NCI-H1930 (cell line): ENCODE results near the gene CCT5.
A peak's percentile ranks its signal among the peaks of the same experiment; 100 is the strongest.
"Not testable (repeated sequence)": the region's sequence is repeated elsewhere in the genome, so short reads cannot be mapped to it uniquely, and the experiment has no call there.

Source experiments
- DNase-seq, 2 experiments: peaks; one replicate each; lab custom pipeline; 2025; lab: John Stamatoyannopoulos, UW

CCT5 gene

DNA sequence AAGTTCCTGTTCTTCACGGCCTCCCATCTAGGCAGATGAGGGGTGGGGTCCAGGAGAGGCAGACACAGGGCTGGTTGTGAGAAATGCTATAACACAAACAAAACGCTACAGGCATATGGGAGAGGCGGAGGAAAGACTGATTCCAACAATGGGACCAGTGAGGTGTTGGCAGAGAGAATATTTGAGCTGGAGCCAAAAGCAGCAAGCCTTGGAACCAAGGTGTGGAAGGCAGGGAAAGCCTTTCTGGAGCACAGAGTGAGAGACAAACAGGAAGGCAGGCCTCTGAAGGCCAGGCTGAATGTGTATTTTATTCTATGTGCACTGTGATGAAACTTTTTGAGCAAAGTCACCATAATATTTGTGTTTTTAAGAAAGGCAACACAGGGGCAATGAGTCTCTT is 3.3 kb upstream of the CCT5 start:
- no peak for DNase-seq

DNA sequence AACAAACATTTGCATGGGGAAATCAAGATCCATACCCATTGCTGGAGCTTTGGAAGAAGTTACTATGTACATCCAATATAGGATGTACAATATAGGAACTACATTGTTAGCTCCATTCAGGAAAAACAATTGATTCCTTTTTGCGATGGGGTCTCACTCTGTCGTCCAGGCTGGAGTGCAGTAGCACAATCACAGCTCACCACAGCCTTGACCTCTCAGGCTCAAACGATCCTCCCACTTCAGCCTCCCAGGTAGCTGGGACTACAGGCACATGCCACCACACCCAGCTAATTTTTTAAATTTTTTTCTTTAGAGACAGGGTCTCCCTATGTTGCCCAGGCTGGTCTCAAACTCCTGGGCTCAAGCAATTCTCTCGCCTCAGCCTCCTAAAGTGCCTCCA is 2.9 kb upstream of the CCT5 start:
- DNase-seq, result not testable (repeated sequence)

DNA sequence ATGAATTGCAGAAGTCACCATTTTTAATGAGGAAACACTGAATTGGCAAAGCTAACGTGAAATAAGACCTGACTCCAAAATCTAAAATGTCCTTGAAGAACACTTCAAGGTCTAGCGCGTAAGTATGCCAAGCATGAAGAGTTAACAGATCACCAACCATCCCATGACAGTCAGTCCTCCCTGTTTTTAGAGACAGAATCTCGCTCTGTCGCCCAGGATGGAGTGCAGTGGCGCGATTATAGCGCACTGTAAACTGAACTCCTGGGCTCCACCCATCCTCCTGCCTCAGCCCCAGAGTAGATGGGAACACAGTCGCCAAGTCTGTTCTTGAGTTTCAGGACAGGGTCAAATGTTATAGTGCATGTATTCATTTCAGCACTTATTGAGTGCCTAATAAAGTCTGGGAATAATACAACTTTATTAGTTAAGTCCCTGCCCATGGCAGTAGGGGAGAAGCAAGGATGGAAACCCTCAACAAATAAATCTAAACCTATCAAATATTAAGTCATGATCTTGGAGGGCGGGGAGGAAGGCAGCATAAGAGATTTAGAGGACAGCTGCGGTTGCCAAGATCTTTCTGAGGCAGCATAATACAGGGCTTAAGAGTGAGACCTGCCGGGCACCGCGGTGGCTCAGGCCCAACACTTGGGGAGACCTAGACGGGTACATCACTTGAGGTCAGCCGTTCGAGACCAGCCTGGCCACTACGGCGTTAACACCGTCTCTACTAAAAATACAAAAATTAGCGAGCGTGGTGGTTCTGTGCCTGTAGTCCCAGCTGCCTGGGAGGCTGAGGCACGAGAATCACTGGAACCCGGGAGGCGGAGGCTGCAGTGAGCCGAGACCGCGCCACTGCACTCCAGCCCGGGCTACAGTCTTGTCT is 1.5 kb upstream of the CCT5 start:
- DNase-seq, result no peak

DNA sequence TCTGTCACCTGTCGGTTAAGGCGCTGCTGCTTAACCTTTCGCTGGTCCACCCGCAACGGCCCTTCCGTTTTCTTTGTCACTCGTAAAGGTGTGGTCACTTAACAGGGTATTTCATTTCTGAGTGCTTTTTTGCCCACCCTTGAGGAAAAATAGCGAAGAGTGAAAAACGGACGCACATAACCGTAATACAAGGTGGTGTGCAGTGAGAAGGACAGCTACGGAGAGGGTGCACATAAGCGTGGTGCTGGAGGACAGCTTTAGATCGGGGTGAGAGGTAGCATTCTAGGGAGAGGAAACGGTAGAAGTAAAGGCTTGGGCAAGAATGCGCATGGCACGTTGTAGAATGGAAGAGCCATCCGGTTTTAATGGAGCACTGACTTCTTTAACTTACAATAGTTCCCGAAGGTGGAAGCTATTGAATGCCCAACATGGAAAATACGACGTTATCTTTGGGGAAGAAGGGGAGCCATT is 761 bp downstream of the CCT5 start:
- DNase-seq, result peak in 1 of 2 experiments; percentile 53

DNA sequence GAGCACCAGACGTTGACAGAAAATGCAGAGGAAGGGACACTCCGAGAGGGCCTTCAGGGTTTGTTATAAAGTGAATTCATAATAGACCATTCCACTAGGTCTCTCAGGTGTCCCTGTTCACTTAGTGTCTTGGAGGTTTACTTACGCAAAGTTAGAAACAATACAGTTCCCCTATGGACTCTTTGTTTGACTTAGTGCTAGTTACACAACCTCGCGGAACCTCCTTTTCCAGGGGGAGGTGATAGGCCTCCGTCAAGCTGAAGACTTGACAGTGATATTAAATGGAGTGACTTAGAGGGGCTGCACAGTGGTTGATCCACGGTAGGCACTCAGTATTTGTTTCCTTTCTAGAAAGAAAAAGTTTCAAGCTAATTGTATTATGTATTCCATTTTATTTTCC is 1.3 kb downstream of the CCT5 start:
- no peak for DNase-seq

DNA sequence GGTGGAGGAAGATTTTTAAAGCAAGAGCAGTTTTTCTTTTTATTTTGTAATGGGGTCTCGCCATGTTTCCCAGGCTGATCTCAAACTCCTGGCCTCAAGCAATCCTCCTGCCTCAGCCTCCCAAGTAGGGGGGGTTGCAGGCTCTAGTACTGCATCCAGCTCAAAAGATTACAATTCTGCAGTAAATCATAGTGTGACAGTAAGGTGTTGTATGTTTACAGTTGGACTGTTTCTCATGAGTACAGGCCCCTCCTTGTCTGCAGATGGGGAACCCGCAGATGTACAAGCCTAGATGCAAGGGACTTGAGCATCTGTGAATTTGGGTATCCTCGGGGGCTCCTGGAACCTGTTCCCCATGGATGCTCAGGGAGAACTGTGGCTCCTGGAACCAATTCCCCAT is 3.3 kb downstream of the CCT5 start:
- no peak for DNase-seq

DNA sequence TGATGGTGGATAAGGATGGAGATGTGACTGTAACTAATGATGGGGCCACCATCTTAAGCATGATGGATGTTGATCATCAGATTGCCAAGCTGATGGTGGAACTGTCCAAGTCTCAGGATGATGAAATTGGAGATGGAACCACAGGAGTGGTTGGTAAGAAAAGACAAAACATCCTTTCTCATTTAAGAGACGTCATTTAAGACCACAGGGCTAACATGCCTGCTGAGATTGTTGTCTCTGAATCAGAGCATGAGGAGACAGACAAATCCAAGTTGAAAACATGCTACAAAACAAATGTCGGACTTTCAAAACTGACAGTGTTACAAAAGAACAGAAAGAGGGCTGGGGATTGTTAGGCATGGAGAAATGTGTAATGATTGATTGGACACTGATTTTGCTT is 4.6 kb downstream of the CCT5 start:
- no peak for DNase-seq

DNA sequence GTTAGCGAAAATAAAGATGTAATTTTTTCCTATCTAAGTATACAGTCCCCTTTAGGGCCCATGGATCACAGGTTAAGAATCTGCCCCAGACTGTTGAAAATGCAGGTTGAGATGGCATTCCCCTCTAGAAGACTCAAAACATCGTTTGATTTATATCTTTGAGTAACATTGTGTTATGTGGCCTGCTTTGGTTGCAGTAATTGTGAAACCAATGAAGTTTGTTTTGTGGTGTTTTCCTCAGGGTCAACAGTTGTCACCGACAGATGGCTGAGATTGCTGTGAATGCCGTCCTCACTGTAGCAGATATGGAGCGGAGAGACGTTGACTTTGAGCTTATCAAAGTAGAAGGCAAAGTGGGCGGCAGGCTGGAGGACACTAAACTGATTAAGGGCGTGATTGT is 7.8 kb downstream of the CCT5 start:
- no peak for DNase-seq

DNA sequence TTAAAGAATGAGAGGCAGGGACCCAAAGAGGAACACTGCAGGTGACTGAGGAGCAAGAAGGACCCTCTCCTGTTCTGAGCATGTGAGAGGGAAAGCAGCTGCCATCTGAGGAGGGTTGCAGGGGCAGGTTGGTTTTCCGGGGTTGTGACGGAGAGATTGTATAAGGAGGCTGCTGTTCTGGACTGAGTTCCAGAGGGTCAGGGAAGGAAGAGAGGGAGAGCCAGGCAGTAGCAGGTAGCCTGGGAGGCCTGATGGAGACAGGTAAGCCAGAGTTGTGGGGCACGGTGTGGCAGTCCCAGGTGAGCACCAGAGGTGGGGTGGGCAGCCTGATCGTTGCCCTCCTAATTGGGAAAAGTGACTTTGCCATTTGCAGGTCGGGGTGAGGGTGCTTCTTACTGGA is 9.8 kb downstream of the CCT5 start:
- no peak for DNase-seq

DNA sequence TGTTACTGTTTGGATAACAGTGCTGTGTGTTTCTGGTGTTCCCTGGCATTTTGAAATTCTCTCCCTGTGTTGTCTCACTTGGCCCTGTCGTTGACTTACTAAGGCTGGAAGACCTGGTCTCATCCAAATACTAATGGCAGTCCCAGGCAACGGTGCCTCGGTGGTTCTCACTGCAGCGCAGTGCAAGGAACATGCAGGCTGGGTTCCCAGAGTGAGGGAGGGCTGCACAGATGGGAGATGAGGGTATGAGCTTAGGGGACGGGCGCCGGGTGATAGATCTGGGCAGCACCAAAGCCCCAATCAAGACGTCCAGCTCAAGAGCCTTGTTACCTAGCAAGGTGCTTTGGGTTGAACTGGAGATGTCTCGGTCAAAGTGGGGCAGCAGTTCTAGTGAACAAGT is 11.0 kb downstream of the CCT5 start:
- no peak for DNase-seq

DNA sequence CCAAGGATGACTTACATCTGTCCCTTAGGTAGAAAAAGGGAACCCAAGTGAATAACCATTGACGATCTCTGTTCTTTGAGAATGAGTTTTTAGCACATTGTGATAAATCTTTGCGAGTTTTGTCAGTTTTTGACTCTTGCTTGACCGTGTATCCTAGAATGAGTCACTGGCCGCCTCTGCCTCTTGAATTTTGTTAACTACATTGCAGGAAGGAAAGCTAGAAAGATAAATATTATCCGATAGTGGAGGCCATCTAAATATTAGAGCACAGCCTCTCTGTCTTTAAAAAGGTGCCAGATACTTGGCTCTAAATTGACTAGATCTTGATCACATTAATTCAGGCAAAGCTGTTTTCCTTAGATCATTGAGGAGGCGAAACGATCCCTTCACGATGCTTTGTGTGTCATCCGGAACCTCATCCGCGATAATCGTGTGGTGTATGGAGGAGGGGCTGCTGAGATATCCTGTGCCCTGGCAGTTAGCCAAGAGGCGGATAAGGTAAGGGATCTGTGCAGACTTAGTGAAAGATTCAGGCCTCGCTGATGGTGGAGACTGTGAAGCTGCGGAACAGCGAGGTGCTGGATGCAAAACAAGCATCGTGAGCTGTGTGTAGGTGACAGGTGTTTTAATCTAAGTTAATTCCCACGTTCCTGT is 12.2 kb downstream of the CCT5 start:
- DNase-seq, result no peak

DNA sequence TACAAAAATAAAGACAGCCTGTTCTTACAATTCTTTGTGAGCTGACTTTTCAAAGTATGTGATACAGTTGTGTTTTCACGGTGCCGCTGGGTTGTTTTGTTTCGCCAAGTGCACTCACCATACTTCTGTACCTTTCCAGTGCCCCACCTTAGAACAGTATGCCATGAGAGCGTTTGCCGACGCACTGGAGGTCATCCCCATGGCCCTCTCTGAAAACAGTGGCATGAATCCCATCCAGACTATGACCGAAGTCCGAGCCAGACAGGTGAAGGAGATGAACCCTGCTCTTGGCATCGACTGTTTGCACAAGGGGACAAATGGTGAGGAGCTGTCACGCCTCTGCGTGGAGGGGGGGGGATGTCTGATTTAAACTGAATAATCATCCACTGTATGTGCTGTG is 12.9 kb downstream of the CCT5 start:
- no peak for DNase-seq

DNA sequence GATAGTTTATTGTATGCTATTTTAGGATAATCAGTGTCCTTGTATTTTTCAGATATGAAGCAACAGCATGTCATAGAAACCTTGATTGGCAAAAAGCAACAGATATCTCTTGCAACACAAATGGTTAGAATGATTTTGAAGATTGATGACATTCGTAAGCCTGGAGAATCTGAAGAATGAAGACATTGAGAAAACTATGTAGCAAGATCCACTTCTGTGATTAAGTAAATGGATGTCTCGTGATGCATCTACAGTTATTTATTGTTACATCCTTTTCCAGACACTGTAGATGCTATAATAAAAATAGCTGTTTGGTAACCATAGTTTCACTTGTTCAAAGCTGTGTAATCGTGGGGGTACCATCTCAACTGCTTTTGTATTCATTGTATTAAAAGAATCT is 14.5 kb downstream of the CCT5 start:
- DNase-seq, result no peak

DNA sequence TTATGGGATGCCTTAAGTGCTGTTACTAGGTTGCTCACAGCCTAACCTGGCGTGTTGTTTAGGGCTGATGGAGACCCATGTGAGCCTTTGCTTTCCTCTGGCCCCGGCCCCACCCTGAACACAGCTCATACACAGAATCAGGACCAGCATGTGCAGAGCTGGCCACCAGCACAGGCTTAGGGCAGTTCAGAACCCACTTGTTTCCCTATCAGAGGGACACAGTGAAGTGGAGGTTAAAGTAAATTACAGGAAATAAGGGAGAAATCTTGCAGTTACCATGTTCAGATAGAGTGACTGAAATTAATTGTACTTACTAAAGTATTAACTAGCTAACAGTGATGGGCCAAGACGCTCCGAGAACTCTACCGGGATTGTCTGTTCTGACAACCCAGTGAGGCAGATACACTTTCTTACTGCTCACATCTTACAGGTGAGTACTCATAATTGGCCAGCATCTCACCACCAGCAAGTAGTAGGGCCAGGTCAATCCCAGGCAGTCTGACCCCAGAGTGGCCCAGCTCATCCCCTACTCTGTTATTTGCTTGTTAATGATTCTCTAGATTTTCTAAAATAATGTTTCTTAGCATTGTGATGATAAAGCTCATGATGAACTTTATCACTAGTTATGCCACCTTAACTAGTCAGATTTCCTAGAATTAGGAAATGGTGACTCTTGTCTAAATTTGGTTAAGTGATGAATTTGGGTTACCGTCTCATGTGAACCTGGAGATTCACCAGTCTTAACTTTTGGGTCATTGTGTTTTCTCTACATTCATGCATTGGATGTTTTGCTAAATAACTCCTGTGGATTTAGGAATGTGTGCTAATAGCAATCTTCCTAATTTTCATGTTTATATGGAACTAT is 15.4 kb downstream of the CCT5 start:
- DNase-seq, result no peak

DNA sequence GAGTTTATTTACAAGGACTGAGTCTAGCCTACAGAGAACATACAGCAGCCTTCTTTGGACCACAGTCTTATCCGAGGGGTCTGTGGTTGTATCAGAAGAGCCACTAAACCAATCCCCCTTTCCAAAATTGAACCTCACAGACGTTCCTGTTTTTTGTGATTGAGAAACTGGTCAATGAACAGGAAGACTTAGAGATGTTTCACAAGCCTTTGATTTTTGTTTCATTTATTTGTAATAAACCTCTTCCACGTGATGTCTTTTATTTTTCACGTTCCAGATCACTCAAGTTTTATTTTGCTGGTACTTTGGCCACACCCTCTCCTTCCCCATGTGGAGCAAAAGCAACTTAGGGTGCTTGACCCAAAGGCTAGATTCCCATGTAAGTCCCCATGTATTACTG is 16.1 kb downstream of the CCT5 start:
- no peak for DNase-seq

DNA sequence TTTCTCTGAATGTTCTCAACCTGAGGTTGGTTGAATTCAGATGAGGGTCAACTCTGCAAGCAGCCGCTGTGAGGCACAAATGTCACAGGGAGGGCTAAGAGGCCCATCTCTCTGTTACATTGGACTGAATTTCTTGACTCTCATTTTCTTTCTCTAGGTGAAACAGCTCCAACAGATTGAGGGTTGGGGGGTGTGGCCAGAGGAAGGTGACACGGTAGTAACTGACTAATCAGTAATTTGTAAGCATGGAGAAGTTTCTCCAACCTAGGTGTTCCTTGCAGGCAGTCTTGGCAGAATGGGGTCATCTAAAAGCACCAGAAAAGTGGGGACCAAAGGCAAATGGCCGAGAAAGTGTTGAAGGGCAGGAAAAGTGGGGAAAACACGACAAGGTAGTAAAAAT is 16.8 kb downstream of the CCT5 start:
- no peak for DNase-seq

DNA sequence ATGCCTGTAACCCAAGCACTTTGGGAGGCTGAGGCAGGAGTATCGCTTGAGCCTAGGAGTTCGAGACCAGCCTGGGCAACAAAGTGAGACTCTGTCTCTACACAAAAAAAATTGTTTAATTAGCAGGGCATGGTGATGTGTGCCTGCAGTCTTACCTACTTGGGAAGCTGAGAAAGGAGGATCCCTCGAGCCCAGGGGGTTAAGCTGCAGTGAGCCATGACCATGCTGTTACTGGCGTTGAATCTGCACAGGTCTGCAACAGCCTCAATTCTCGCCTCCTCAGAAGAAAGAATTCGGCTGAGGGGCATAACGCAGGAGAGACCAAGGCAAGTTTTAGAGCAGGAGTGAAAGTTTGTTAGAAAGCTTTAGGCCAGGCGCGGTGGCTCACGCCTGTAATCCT is 18.0 kb downstream of the CCT5 start:
- DNase-seq, result no peak

DNA sequence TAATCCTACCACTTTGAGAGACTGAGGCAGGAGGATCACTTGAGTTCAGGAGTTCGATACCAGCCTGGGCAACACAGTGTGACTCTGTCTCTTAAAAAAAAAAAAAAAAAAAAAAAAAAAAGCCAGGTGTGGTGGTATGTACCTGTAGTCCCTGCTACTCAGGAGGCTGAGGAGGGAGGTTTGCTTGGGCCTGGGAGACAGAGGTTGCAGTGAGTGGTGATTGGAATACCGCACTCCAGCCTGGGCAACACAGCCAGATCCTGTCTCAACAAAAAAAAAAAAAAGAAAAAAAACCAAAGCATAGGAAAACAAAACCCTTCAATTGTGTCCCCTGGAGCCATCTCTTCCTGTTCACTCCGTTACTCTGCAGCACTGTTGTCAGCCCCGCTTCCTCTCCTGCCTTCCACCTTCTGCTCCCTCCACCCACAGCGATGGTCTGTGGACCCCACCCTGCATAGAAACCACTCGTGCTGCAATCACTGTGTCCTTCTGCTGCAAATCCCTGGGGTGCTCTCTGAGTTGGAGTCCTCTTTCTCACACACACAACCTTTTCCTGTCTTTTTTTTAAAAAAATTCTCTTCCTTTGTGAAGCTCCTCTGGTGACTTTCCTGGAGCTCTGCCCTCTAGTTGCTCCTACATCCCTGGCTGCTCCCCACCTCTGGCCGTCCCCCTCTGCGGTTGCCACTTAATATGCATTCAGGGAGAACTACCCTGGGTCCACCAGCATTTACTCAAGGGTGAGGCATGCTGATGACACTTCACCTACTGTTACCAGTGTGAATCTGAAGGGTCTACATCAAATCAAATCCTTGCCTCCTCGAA is 22.2 kb downstream of the CCT5 start:
- DNase-seq, result no peak

DNA sequence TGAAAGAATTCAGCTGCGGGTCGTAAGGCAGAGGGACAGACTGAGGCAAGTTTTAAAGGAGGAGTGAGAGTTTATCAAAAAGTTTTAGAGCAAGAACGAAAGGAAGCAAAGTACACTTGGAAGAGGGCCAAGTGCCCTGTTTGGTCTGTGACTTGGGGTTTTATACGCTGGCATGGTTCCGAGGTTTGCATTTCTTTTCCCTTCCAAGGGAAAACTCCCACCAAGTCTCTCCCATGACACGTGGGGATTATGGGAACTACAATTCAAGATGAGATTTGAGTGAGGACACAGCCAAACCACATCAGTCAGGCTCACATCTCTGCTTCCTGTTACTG is 22.8 kb downstream of the CCT5 start:
- DNase-seq, result not testable (repeated sequence)

DNA sequence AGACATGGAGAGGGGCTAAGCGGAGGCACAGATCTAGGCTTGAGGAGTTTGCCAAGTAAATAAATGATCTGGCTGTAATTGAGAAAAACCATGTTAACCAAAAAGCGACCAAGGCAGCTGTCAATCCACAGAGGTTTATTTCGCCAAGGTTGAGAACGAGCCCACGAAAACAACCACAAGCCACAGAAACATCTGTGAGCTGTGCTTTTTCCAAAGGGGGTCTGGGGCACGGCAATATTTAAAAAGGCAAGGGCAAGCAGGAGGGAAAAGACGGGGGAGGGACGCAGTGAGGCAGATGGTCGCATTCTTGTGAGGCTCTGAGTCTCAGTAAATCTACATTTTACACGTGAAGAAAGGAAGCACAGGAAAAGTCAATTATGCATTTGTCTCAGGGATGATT is 25.4 kb downstream of the CCT5 start:
- DNase-seq, result no peak

DNA sequence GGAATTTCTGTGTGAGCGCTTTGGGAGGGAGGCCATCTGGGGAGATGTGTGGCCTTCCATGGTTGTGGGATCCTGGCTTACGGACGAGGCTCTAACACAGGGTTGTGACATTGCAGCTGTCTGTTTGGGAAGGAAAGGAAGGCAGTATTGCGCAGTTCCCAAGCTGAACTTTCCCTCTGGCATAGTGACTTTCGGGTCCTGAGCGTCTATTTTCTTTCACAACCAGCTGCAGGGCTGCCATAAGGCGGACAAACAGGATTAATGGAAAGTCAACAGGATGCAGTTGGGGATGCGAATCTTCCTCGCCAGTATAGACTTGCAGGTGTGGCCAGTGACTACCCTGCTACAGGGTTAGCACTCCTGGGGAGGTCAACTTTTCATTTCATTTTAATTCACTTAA is 25.9 kb downstream of the CCT5 start:
- DNase-seq, result no peak

DNA sequence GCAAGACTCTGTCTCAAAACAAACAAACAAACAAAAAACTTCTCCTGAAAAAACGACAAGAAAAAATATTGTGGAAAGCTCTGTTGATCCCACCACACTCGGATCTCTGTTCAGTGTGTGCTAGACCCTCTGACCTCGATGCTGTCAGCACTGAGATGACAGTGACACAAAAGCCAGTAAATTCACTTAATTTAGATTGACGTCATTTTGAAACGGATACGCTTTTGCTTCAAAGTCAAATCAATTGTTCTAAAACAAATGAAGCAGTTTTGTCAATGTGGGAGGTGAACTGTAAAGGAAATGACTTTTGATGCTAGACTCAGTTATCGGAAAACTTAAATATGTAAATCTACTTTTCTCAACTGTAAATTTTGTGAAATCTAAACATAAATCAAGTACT is 26.6 kb downstream of the CCT5 start:
- DNase-seq, result no peak
